ENCODE results near the gene SUPT20H.
A peak's percentile ranks its signal among the peaks of the same experiment; 100 is the strongest.

The SUPT20H gene

GRCh38 chr13:37058910-37059847, at the start of gene SUPT20H:
SUPT20H (minus strand) TSS chr13:37059688; CDS start chr13:37051490, 8,198 bp downstream.
- peak; percentile 73 for DNase-seq

GRCh38 chr13:37109051-37109678, 49.7 kb upstream of the SUPT20H start:
- no peak for DNase-seq

- DNase-seq: no peak
Observed at GRCh38 chr13:37107868-37108267, 48.4 kb upstream of the SUPT20H start.

- DNase-seq: no peak
Observed at GRCh38 chr13:37107456-37107855, 48.0 kb upstream of the SUPT20H start.

GRCh38 chr13:37106642-37107041, 47.2 kb upstream of the SUPT20H start:
- DNase-seq: no peak

- no peak for DNase-seq
Observed at GRCh38 chr13:37105251-37105714, 45.8 kb upstream of the SUPT20H start, which contains the start of gene CSNK1A1L. CSNK1A1L (minus strand) TSS chr13:37105664; CDS start chr13:37105256, 408 bp downstream.

GRCh38 chr13:37102896-37103295, 43.4 kb upstream of the SUPT20H start:
- DNase-seq: no peak

- no peak for DNase-seq
Observed at GRCh38 chr13:37101201-37101600, 41.7 kb upstream of the SUPT20H start.

GRCh38 chr13:37100731-37101130, 41.2 kb upstream of the SUPT20H start:
- DNase-seq: no peak

GRCh38 chr13:37097076-37097475, 37.6 kb upstream of the SUPT20H start:
- DNase-seq: no peak

- DNase-seq: no peak
Observed at GRCh38 chr13:37094840-37095239, 35.4 kb upstream of the SUPT20H start.

GRCh38 chr13:37094099-37094498, 34.6 kb upstream of the SUPT20H start:
- no peak for DNase-seq

GRCh38 chr13:37091835-37092234, 32.3 kb upstream of the SUPT20H start:
- DNase-seq: no peak

- DNase-seq: no peak
Observed at GRCh38 chr13:37090912-37091311, 31.4 kb upstream of the SUPT20H start.

GRCh38 chr13:37089495-37089894, 30.0 kb upstream of the SUPT20H start:
- DNase-seq: no peak

- DNase-seq: no peak
Observed at GRCh38 chr13:37087486-37087885, 28.0 kb upstream of the SUPT20H start.

GRCh38 chr13:37085606-37086005, 26.1 kb upstream of the SUPT20H start:
- no peak for DNase-seq

- DNase-seq: no peak
Observed at GRCh38 chr13:37076818-37077217, 17.3 kb upstream of the SUPT20H start.

GRCh38 chr13:37075164-37075563, 15.7 kb upstream of the SUPT20H start:
- no peak for DNase-seq

GRCh38 chr13:37074703-37075102, 15.2 kb upstream of the SUPT20H start:
- no peak for DNase-seq

- DNase-seq: no peak
Observed at GRCh38 chr13:37072024-37072423, 12.5 kb upstream of the SUPT20H start.

GRCh38 chr13:37070956-37071355, 11.5 kb upstream of the SUPT20H start:
- no peak for DNase-seq

GRCh38 chr13:37070145-37070695, 10.7 kb upstream of the SUPT20H start:
- no peak for DNase-seq
